ENCODE results near the gene SRPRB. TPM values are rescaled to one million over a fixed set of nuclear protein-coding genes. Genes with fewer than 3 reads are reported as not detected.

The SRPRB gene
- total and polyA plus RNA-seq, 2 donors (not counting 3 experiments of a cell fraction or from before 2014, with no cell fraction given): 22.7 to 69.2 TPM

- Histone ChIP-seq H3K79me2 (ENCODE audit: control insufficient read depth, insufficient read depth, low read length) (no peaks in the 10 kb centered on the region), H3K27me3 (ENCODE audit: control insufficient read depth in 2 of 2, insufficient read depth in 2 of 2, low read length in 2 of 2) (peaks cover 0 to 6% of the 10 kb centered on the region in 2 experiments), H4K20me1 (replicated peaks; ENCODE audit: control insufficient read depth, extremely low read depth, insufficient read depth, low read length) (no peaks in the 10 kb centered on the region), H3K9ac (replicated peaks; ENCODE audit: extremely low read depth, insufficient read depth, low read length) (no peak overlapping the region), H3K9me1 (replicated peaks; ENCODE audit: control insufficient read depth, extremely low read depth, insufficient read depth, low read length) (no peaks in the 10 kb centered on the region), H3K4me1 (ENCODE audit: control insufficient read depth, extremely low read depth, insufficient read depth, low read length) (no peaks in the 10 kb centered on the region), H3K4me2 (ENCODE audit: insufficient read depth, low read length) (no peak overlapping the region), H3K27ac (ENCODE audit: insufficient read depth, low read depth, low read length) (no peak overlapping the region), H3K4me3 (replicated peaks in 1 of 3; ENCODE audit: insufficient read depth in 1 of 3, low read depth in 1 of 3, low read length in 3 of 3) (no peak overlapping the region), H3K36me3 (ENCODE audit: control insufficient read depth in 2 of 2, extremely low read depth in 1 of 2, insufficient read depth in 2 of 2, low read length in 2 of 2) (no peaks in the 10 kb centered on the region), H2AFZ (ENCODE audit: low read depth, low read length) (no peak overlapping the region), H3K9me3 (replicated peaks; ENCODE audit: control insufficient read depth, insufficient read depth, low read length) (no peaks in the 10 kb centered on the region)
- DNase-seq (ENCODE audit: low read depth, low spot score) (no peak), FAIRE-seq (no peak)
- TF ChIP-seq CTCF (IDR thresholded peaks at IDR 0.05; ENCODE audit: extremely low read depth in 1 of 2, insufficient read depth in 1 of 2, low read depth in 1 of 2, low read length in 2 of 2): no peak
- TF ChIP-seq EZH2 (IDR thresholded peaks at IDR 0.05; ENCODE audit: borderline replicate concordance, low read depth, low read length, severe bottlenecking): no peak
- TF ChIP-seq POLR2A (IDR thresholded peaks at IDR 0.05; ENCODE audit: low read depth, low read length): no peak
- TF ChIP-seq MAX (IDR thresholded peaks at IDR 0.05; ENCODE audit: insufficient read depth, insufficient read length): no peak
- no peak for TF ChIP-seq GATA2 (IDR thresholded peaks at IDR 0.05; ENCODE audit: insufficient read depth, insufficient read length, low read depth, low read length)
- no peak for TF ChIP-seq POLR2AphosphoS5 (IDR thresholded peaks at IDR 0.05; ENCODE audit: insufficient read depth, low read depth, low read length)
- TF ChIP-seq FOS (IDR thresholded peaks at IDR 0.05; ENCODE audit: borderline replicate concordance, insufficient read depth, low read length): no peak
- TF ChIP-seq JUN (IDR thresholded peaks at IDR 0.05; ENCODE audit: borderline replicate concordance, insufficient read depth, insufficient read length, low read depth): no peak
- dilution Hi-C loops (cut with MboI; ENCODE audit: extremely low pct_ligation_motif_present, low sequenced_read_pairs) (no loop called here), intact Hi-C loops (cut with micrococcal nuclease) (no loop called here)
- POLR2A ChIA-PET: no interaction called here
- CTCF ChIA-PET: no interaction called here
- no TSS peak for BruUV-seq (replicated peaks)
Observed at GRCh38 chr3:133758964-133759739, 46.5 kb upstream of the SRPRB start.
